ENCODE data around the gene EPB41L5.
"Not testable (repeated sequence)": the region's sequence is repeated elsewhere in the genome, so short reads cannot be mapped to it uniquely, and the experiment has no call there.

EPB41L5 gene
- 14.2 to 29.4 (median 27.5) reads per million in 4 experiments for total RNA-seq

DNA sequence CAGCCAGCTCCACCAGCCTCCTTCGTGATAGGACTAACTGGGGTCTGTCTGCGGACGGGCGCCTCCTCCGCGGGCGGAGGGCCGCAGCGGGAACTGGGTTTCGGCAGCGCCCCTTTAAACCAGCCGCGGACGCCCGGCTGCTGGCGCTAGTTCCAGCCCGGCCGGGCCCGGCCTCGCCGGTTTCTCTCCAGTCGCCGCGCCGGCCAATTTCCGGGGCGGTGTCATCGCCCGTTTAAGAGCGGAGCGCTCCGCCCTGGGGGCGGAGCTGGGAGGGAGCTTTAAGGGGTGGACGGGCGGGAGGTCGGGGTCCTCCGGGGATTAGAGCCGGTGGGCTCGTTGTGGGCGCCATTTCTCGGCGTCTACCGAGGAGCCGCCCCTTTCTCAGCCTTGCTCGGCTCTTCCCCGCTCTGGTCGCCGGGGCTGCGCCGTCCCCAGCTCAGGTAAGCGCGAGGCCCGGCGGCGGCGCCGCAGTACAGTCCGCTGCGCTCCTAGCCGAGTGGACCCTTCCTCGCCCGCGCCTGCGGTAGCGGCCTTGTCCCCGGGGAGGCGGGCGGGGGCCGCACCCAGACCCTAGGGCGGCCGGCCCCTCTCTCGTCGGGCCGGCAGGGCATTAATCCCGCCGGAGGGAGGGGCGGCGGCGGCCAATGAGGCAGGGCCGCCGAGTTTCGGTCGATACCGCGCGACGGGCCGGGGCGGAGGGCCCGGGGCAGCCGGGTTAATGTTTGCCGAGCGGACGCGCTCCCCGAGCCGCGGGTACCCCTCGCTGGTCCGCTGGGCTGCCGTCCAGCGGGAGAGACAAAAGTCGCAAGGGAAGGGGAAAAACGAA is at the start of gene EPB41L5:
Gene EPB41L5 (plus strand): TSS at position 307 of the 826 bp plus-strand sequence. CDS start 6,008 bp downstream, outside the sequence.
- DNase-seq = peak; percentile 69

DNA sequence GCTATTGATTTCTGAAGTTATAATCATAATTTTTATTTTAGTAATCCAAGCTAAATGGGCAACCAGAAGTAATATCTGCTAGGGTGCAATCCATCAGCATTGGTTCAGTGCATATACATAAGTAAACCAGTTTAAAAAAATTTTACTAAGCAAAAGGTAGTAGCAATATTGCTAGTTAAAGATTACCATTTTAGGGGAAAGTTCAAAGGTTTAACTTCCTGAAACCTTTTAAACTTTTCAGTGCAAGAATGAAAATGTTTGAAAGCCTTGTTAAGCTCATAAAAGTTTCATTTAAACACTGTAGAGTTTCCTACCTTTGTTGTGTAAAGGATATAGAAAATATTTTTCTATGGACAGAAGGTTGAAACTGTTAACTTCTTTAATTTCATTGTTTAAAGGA is 31.0 kb upstream of the EPB41L5 start:
- DNase-seq = no peak

DNA sequence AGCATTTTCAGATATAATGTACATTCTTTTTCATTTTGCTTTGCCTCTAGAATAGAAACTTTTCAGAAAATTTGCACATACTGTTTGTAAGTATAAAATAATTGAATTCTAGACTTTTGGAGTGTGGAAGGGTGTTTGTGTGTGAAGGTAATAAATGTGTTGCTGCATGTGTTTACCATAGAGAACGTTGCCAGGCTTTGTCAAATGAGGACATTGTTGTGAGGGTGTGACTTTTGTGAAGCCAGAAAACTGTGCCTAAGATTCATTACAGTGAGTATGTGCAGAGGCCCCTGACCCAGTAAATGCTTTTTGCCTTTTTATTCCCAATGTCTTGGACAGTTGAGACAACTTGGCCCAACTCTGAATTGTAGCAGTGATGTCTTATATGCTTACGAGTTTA is 30.4 kb upstream of the EPB41L5 start:
- DNase-seq = no peak

DNA sequence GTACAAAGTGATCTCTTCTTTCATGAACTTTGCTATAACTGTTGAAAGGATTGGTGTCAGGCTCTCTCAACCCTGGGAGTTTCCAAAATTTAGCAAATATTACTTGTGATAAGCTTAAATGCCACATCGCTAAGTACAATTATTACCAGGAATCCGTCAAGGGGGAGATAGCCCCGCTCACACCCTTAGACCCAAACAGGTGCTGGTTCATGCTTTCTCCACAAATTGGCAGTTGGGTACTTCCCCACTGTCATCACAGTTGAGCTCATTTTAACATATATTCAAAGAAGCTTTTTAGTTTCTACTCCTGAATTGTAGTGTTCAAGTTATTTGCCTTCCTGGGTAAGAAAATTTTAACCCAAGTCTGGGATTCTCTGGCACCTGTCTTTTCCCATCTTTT is 29.8 kb upstream of the EPB41L5 start:
- no peak for DNase-seq

DNA sequence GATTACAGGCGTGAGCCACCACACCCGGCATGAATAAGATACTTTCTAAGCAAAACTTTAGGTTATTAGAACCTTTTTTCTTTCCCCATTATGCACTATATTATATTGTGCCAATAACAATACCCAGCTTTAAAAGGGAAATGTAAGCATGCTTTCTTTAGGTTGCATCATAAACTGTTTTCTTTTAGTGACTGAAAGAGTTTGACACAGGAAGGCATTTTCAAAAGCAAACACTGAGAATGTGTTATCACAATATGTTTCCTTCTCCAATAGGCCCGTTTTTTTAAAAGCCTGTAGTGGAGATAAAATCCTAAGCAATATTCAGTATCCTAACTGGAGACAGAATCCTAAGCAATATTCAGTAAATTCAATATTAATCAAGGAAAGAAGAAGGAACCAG is 16.7 kb upstream of the EPB41L5 start:
- no peak for DNase-seq

DNA sequence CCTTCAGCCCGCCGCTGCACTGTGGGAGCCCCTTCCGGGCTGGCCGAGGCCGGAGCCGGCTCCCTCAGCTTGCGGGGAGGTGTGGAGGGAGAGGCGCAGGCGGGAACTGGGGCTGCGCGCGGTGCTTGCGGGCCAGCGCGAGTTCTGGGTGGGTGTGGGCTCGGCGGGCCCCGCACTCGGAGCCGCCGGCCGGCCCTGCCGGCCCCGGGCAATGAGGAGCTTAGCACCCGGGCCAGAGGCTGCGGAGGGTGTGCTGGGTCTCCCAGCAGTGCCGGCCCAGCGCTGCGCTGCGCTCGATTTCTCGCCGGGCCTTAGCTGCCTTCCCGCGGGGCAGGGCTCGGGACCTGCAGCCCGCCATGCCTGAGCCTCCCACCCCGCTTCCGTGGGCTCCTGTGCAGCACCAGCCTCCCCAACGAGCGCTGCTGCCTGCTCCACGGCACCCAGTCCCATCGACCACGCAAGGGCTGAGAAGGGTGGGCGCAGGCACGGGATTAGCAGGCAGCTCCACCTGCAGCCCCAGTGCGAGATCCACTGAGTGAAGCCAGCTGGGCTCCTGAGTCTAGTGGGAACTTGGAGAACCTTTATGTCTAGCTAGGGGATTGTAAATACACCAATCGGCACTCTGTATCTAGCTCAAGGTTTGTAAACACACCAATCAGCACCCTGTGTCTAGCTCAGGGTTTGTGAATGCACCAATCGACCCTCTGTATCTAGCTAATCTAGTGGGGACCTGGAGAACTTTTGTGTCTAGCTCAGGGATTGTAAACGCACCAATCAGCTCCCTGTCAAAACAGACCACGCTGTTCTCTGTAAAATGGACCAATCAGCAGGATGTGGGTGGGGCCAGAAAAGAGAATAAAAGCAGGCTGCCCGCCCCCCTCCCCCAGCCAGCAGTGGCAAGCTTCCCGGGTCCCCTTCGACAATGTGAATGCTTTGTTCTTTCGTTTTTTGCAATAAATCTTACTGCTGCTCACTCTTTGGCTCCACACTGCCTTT is 15.7 kb upstream of the EPB41L5 start:
- not testable (repeated sequence) for DNase-seq

DNA sequence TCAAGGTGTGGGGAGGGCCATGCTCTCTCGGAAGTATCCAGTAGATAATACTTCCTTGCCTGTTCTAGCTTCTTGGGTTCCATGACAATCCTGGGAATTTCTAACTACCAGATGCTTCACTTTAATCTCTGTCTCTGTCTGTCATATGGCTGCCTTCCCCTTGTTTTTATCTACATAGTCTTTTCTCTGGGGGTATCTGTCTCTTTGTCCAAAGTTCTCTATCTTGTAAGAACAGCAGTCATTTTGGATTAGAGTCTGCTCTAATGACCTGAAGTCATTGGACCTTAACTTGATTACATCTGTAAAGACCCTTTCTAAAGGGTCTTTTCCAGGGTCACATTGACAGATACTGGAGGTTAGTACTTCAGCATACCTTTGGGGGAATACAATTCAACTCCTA is 11.4 kb upstream of the EPB41L5 start:
- no peak for DNase-seq

DNA sequence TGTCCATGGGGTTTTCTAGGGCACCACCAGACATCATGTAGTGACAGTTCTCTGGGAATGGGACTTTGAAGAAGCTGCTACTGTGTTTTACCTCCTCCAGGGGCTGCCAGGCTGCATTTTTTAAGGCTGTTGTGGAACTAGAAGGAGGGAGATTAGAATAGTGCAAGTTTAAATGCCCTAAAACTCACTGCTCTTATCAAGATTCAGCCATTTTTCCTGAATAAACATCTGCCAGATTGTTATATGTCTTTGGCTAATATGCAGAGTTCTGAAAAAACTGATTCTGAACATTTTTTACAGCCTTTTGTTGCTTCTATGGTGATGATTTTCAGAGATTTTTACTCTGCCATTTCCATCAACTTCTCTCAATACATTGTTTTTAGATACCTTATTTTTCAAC is 8.6 kb upstream of the EPB41L5 start:
- no peak for DNase-seq

DNA sequence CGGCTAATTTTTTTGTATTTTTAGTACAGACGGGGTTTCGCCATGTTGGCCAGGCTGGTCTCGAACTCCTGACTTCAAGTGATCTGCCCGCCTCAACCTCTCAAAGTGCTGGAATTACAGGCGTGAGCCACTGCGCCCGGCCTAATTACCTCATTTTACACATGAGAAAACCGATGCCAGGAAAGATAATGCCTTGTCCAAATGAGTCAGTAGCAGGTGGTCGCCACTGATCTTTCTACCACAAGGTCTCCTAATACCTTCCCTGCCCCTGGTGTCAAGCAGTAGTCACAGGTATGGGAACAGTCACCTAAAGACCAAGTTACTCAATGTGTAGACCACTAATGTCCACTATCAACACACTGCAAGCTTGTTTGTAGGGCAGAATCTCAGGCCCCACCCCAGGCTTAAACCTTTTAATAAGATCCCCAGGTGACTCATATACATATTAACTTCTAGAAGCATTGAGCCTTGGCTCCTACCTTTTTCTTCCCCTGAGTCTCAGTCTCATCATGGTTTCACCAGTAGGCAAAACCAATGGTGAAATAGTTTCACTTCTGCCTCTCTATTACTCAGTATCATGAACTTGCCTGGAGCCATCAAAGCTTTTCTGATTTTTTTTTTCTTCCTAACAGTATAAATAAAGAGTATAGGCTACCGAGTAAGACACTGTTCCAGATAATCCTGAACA is 6.9 kb upstream of the EPB41L5 start:
- DNase-seq = no peak

DNA sequence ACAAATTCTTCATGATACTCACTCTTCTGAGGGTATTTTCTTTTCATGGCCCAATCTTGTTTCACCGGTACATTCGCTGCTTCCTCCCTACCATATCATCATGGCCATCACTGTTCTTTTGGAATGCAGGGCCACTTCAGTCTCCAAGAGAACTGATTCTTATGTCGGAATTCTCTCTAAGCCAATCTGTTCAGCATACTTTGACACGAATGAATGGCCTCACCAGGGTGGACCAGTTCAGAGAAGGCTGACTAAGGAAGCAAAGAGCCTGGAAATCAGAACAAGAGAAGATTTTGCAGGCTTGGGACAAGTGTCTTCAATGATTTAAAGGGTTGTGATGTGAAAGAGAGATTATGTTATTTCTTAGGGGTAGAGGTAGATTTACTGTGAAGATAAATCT is 5.0 kb upstream of the EPB41L5 start:
- DNase-seq = no peak

DNA sequence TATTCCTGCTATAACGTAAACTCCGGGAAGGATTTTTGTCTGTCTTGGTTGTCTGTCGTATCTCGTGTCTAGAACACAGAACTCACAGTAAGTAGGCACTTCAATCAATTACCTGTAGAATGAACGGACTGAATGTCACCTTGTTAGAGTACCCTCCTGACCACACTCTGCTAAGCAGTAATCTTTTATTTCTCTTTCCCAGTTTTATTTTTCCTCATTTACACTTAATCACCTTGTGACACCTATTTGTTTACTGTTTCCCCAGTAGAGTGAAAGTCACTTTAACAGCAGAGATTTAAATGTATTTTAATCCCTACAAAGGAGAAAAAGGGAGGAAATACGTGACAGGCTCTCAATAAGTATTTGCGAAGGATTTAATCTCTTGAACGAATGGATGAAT is 514 bp upstream of the EPB41L5 start:
- no peak for DNase-seq

DNA sequence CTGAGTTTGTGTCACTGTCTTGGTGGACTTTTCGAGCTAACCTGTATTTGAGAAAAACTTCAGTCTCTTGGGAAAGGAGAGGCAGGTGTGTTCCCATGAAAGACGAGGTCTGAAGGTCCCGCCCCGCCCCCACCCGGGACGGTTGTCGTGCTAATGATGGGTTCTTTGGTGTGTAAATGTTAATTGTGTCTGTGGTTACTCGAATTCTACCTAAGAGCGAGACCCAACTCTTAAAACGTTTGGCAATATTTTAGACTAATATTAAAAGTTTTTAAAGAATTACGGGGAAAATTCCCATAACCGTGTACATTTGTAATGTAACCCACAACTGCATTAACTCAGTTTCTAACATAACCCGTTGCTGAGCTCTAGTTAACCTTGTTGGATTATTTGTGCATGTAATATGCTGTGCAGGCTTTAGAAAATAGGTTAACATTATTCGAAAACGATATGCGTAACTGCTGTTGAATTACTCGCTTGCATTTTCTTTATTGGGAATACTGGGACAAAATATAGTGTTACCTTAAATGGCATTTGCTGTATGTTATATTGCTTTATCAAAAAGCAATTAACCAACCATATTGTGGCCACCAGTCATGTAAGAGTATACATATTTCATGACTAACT is 833 bp downstream of the EPB41L5 start:
- DNase-seq = no peak

DNA sequence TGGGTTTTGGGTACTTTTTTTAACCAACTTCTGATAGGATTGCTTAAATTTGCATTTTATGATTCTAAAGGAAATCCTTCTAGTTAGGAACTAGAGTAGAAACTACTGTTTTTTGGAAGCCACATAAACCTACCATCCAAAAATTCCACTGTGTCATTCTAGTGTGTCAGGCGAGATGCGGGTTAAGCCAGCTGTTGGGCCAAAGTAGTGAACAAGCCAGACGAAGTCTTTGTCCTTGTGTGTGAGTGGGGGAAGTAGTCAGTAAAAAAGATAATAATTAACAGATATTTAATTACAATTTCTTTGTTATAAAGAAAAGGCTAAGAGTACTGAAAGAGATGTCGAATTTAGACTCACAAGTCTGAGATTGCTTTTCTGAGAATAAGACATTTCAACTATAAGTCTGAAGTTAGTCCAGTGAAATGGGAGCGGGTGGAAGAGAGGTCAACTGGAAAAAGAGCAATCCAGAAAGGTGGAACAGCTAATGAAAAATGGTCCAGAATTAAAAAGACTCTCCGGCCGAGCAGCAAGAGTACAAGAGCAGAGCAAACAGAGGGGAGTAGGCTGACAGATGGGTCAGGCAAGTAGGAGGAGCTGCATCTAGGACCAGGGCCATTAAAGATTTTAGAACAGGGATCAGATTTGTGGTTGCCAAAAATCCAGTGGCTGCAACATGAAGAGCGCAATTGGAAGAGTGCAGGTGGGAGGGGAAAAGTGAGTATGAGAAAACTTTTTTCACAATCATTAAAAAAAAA is 1.5 kb downstream of the EPB41L5 start:
- DNase-seq = no peak

DNA sequence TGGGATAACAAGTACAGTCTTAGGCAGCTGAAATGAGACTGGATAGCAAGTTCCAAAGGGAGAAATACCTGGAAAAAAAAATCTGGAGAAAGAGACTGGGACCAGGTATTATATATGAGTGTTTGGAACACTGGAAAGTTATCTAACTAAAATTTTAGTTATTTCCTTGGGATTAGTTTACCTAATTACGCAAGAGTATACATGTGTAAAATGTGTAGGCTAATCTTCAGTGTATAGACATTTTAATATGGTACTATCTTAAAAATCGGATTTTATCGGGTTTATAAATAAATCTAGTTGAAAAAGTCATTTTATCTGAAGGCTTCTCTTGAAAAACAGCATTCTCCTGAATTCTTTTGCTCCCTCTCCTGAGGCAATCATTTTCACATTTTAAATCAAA is 3.9 kb downstream of the EPB41L5 start:
- DNase-seq = no peak

DNA sequence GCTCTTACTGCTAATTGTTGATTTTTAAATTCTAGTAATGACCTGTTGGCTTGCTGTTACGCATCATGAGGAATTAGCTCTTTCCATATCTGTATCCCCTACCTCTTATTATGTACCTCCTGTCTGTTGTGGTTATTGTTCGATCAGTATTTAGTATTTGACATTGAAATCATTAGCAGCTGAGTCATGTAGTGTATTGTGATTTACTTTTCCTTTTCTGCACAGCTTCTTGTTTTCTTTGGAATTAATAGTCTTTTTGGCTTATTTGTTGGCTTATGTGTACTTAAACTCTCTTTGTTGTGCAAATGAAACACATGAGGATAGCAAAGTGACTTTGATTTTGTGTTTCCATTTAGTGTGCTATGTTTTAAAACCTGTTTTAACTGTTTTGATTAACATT is 4.3 kb downstream of the EPB41L5 start:
- DNase-seq = no peak

DNA sequence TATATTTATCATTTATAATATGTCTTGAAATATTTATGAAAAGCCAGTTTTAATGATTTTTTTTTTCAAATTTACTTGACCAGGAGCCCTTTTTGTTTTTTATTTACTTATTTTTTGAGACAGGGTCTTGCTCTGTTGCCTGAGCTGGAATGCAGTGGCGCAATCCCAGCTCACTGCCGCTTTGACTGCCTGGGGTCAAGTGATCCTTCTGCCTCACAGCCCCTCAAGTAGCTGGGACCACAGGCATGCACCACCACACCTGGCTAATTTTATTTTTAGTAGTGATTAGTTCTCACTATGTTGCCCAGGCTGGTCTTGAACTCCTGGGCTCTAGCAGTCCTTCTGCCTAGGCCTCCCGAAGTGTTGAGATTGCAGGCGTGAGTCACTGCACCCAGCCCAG is 5.7 kb downstream of the EPB41L5 start:
- DNase-seq = no peak

DNA sequence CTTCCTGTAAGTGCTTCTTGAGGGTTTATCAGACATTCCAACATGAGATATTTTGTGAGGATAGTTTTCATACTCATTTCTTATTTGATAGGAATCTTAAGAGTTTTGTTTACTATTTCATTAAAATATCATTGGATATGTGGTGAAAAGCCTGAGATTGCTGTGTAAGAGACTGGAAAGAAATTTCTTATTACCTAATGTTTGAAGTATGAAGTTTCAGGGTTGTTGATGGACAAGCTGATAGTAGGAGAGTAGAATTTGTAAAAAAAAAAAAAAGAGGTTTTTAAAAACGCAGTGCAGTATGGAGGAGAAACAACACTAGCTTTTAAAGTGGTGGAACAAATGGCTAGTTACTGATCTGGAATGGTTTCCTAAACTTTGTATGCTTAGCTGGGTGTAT is 7.7 kb downstream of the EPB41L5 start:
- DNase-seq = no peak

DNA sequence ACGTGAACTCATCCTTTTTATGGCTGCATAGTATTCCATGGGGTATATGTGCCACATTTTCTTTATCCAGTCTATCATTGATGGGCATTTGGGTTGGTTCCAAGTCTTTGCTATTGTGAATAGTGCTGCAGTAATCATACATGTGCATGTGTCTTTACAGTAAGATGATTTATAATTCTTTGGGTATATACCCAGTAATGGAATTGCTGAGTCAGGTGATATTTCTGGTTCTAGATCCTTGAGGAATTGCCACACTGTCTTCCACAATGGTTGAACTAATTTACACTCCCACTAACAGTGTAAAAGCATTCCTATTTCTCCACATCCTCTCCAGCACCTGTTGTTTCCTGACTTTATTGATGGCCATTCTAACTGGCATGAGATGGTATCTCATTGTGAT is 9.6 kb downstream of the EPB41L5 start:
- not testable (repeated sequence) for DNase-seq

DNA sequence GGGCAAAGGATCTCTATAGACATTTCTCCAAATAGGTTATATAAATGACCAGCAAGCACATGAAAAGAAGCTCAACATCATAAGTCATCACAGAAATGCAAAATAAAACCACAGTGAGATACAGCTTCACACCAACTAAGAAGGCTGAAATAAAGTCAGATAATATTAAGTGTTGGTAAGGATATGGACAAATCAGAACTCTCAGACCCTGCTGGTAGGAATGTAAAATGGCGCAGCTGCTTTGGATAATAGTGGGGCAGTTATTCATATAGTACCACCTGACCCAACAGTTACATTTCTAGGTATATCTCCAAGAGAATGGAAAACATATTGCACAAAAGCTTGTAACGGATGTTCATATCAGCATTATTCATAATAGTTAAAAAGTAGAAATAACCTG is 14.0 kb downstream of the EPB41L5 start:
- no peak for DNase-seq

DNA sequence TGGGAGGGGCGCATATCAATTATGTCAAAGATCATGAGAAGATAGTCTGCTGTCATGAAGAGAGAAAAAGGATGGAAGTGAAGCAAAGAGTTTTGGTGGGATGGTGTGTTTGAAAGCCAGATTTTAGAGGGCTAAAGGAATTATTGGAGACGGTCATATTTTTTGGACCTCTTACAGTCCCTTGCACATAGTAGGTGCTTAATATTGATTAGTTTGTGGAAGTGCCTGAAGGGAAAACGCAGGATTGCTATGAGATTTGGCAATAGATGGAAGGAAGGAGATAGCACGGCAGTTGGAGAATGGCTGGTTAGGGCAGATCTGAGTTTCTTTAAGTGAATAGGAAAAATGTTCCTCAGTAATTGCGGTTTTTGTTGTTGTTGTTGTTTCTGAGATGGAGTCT is 15.9 kb downstream of the EPB41L5 start:
- DNase-seq = no peak

DNA sequence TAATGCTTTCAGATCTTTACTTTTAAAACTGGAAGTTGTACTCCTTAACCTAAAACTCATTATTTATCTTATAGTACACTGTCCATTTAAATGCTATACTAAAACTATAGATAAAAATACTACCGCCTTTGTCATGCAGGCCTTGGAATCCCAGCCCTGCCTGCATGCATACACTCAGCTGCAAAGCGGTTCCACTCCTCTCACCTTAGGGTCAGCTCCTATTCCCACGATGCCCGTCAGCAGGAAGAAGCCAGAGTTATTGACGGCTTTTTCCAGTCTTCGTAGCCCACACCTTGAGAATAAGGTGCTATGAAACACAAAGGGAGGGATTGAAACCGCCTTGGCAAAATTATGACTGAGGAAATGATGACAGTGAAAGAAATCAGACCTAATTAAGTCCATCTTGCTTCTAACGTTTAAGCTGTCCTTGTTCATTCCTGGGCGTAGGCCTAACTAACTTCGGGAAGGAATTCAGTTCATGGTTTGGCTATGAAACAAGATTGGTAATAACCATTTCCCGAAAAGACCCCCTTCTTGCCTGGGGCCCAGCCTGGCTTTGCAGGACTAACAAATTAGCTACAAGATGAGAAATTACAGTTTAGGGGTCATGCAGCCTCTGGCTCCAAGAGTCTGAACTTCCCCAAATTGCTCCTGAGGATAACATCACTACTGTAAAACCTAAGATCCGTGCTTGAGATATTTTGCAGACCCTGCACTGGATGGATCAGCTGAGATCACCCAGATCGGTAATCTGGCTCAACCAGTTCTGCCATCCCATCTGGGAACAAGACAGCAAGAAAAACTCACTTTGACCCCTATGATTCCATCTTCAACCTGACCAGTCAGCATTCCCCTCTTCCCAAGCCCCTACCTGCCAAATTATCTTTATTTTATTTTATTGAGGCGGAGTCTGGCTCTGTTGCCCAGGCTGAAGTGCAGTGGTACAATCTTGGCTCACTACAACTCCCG is 17.1 kb downstream of the EPB41L5 start:
- DNase-seq = no peak

Data from effector CD8-positive, alpha-beta T cell (primary cell).